Hippocampal formation (tissue), 2 donors: ENCODE results near the gene DNAJC3.
"Not testable (repeated sequence)": the region's sequence is repeated elsewhere in the genome, so short reads cannot be mapped to it uniquely, and the experiment has no call there.

ENCODE experiments used
- DNase-seq, 2 donors: peaks; one replicate each; lab custom pipeline; 2025; lab: John Stamatoyannopoulos, UW

Gene DNAJC3

DNA sequence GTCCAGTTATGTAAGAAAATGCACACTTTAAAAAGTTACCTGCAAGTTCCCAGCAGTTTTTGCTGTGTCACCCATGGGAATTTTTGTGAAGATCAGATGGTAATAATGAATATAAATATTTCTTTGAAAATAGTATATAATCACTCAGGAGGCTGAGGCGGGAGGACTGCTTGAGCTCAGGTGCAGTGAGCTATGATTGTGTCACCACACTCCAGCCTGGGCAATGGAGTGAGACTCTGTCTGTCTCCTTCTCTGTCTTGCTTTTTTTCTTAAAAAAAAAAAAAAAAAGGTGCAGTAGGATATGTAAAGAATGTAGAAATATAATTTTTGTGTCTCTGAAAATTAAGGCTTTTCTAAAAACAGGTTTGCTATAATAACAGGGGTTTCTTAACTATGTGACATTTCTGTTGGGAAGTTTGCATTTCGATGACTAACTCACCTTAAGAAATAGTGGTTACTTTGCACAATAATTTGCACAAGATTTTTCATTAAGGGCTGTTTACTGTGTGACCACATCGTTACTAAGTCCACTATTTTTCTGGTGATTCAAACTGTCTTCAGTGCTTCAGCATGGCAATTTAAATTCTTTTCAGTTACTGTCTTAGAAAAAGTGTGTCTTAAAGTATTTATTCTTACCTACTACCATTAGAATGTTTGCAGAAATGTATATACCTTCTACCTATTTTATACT is 37.3 kb downstream of the DNAJC3 start:
- DNase-seq = no peak

DNA sequence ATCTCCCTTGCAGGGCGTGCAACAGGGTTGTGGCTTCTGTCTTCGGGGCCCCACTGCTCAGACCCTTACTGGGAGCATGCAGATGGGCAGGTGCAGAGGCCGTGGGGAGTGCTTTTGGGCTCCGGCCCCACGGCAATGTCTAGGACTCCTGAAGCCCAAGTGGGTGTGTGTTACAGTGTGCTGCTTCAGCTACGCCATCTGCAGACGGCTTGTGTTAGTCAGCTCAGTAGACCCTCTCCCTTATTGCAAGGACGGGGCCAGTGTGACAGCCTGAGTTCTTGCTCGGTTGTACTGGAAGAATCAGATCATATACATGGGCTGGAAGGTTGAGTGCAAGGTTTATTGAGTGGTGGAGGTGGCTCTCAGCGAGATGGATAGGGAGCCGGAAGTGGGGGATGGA is 39.3 kb downstream of the DNAJC3 start:
- no peak for DNase-seq

DNA sequence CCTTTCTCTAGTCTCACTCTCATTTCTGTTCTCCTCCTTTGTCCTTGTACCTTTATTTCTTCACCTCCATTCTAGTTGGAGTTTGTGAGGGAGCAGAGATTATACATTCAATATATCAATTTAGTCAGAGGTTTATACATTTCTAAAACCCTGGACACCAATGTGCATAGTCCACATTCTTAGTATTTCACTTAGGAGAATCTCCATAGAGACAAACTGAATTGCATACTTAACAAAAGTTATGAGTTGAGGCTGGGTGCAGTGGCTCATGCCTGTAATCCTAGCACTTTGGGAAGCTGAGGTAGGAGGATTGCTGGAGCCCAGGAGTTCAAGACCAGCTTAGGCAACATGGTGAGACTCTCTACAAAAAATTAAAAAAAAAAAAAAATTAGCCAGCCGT is 45.3 kb downstream of the DNAJC3 start:
- no peak for DNase-seq

DNA sequence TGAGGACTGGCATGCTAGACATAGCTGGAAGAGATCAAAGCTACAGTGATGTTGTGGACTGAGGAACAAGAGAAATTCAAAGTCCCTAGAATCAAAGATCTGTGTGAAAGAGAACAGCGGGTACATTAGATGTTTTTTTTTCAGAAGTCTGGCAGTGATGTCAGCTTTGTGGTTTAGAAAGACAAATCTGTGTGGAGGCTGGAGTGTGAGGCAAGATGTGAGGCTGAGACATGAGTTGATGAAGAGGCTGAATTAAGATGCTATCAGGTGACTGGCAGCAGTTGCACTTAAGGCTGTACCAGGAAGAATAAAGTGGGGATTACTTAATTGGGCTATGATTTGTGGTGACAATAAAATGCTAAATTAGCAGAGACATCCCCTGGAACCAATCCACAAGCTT is 46.5 kb downstream of the DNAJC3 start:
- DNase-seq = no peak

DNA sequence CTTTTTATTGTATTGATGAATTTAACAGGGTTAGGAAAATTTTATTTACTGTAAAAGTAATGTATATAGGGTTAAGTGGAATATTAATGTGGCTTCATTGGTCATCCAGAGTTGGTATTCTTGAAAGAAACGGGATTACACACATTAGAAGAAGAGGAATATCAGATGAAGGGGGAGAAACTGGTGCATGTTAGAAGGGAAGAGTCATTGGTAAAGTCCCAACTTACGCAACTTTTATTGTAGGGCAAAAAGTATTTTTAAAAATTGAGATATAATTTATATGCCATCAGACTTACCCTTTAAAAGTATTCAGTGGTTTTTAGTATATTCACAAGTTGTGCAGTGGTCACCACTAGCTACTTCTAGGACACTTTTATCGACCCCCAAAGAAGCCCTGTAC is 47.3 kb downstream of the DNAJC3 start:
- no peak for DNase-seq

DNA sequence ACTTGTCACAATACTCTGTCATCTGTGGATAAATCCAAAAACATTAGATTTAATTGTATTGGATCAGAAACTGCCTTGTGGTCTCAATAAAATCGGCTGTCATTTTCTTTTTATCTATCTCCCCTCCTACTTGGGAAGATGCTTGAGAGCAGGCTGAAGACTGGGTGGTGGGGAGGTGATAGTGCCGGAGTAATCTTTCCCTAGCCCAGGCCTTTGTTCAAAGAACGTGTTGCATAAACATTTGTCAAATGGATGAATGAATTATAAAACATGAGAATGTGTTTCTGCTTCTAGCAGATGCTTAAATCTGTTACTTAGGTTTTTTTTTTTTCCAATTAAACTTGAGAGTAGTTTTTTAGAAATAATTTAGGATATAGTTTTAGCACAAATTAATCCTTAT is 49.9 kb downstream of the DNAJC3 start:
- DNase-seq = no peak

DNA sequence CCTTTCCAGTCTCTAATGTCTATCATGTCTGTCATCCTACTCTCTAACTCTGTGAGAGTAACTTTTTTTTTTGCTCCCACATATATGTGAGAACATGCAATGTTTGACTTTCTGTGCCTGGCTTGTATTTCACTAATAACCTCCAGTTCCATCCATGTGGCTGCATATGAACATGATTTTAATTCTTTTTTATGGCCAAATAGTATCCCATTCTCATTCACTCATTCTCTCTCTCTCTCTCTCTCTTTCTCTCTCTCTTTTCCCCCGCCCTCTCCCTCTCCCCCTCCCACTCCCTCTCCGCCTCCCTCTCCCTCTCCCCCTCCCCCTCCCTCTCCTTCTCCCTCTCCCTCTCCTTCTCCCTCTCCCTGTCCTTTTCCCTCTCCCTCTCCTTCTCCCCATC is 52.0 kb downstream of the DNAJC3 start:
- DNase-seq = no peak

DNA sequence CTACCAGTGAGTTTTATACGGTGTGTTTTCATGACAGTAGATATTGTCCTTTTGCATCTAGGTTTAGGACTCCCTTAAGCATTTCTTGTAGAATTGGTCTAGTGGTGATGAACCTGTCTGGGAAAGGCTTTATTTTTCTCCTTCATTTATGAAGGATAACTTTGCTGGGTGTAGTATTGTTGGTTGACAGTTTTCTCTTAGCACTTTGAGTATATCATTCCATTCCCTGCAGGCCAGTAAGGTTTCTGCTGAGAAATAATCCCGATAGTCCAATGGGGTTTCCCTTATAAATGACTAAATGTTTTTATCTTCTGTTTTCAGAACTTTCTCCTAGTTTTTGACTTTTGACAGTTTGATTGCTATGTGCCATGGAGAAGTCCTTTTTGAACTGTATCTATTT is 57.2 kb downstream of the DNAJC3 start:
- DNase-seq = no peak

DNA sequence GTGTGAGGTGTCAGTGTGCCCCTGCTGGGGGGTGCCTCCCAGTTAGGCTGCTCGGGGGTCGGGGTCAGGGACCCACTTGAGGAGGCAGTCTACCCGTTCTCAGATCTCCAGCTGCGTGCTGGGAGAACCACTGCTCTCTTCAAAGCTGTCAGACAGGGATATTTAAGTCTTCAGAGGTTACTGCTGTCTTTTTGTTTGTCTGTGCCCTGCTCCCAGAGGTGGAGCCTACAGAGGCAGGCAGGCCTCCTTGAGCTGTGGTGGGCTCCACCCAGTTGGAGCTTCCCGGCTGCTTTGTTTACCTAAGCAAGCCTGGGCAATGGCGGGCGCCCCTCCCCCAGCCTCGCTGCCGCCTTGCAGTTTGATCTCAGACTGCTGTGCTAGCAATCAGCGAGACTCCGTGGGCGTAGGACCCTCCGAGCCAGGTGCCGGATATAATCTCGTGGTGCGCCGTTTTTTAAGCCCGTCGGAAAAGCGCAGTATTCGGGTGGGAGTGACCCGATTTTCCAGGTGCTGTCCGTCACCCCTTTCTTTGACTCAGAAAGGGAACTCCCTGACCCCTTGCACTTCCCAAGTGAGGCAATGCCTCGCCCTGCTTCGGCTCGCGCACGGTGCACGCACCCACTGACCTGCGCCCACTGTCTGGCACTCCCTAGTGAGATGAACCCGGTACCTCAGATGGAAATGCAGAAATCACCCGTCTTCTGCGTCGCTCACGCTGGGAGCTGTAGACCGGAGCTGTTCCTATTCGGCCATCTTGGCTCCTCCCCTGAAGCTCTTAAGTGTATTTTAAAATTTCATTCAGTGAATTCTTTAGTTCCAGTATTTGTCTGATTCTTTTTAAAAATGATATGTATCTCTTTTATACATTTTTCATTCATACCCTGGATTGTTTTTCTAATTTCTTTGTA is 63.4 kb downstream of the DNAJC3 start:
- not testable (repeated sequence) for DNase-seq

DNA sequence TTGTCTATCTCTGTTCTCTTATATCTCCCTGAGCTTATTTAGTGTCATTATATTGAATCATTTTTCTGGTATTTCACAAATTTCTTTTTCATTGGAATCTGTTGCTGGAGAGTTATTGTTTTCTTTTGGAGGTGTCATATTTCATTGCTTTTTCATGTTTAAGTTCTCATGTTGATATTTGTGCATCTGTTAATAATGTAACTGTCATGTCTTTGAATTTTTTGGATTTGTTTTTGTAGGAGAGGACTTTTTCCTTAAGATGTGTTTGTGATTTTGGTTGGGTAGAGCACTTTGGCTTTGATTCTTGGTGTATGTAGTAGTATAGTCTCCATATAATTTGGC is 64.0 kb downstream of the DNAJC3 start:
- DNase-seq = no peak

DNA sequence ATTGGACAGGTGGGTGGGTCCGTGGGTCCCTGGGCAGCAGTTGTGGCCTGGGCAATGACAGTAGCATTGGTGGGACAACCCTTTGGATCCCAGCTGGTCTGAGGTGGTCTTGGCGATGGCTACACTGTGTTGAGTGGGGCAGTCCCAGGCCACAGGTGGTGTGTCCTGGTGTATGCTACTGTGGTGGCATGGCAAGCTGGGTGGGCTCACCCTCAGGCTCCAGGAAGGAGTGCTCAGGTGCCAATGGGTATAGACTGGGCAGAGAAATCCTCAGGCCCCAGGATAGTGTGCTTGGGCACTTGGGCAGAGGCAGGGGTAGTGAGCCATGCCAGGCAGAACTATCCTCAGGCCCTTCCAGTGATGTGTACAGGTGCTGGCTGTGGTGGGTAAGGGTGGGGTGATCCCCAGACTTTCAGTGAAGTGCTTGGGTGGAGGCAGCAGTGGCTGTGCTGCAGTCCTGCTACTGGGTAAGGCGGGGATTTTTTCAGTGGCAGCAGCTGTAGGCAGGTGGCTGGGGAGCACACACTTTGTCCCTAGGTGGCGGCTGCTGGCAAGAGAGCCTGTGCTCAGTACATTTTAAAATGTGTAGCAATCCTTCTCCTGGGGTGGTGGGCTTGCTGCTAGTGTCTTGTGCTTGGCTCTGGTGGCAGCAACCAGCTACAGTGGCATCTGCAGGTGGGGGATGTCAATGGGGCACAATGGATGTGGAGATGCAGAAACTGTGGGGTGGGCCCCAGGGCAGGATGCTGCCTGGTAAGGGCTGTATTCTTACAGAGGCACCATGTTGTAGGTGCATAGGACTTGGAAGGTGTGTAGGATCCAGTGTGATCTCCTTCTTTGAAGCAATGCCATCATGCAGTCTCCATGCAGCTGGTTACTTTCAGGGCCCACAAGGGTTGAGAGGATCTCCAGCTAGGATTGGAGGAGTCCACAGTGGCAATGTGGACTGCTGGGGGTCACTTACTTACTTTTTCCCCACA is 64.9 kb downstream of the DNAJC3 start:
- no peak for DNase-seq

DNA sequence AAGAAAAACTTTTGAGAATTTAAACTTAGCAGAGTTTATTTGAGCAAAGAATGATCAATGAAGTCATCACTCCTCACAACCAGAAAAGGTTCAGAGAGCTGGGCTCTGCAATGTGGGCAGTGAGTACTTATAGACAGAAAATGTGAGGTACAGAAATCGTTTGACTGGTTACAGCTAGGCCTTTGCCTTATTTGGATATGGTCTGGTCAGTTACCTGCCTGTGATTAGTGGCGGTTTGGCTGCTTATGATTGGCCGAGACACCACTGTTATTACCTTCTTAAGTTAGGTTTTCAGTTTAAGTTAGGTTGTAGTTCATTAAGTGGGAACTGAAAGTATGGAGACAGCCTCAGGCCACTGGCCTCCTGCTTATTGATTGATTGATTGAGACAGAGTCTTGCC is 66.3 kb downstream of the DNAJC3 start:
- DNase-seq = no peak

DNA sequence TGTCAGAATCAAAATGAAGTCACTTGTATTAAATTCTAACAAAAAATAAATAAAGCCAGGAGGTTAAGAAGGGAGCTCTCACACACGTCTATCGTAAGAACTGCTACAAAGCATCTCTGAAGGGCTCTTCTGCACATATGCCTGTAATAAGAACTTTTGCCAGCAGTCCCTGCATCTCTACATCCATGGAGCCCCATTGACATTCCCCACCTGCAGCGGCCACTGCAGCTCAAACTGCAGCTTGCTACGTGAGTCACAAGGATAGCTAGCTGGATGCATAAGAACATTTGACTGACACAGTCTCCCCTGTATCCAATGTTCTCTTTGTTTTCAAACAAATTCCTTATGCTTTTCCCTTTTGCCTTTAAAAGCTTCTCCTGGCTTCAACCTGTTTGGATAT is 68.3 kb downstream of the DNAJC3 start:
- no peak for DNase-seq

DNA sequence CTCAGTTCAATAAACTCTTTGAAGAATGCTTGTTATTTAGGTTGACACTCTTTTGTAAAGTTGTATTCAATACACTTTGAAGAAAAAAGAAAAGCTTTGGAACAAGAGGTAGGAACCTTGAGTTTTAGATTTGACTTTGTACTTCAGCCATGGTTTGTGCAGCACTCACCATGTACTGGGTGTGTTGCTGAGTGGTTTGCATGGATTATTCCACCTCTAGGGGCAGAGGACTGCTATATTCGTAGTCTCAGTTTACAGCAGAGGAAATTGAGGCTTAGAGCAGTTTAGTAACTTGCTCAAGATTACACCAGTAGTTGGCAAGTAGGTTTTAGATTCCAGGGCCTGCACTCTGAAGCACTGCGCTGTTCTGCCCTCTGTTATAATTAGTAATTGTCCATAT is 68.8 kb downstream of the DNAJC3 start:
- no peak for DNase-seq

DNA sequence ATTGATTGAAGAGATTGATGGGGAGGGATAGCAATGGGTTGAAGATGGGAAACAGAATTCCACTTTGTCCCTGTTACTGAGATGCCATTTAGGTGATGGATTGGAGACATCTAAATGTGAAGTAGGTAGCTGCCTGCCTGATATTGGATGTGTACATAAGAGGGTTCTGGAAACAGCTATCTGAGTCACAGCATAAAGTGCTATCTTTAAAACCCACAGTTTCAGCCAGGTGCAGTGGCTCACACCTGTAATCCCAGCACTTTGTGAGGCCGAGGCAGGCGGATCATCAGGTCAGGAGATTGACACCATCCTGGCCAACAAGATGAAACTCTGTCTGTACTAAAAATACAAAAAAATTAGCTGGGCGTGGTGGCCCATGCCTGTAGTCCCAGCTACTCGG is 72.6 kb downstream of the DNAJC3 start:
- DNase-seq = no peak

DNA sequence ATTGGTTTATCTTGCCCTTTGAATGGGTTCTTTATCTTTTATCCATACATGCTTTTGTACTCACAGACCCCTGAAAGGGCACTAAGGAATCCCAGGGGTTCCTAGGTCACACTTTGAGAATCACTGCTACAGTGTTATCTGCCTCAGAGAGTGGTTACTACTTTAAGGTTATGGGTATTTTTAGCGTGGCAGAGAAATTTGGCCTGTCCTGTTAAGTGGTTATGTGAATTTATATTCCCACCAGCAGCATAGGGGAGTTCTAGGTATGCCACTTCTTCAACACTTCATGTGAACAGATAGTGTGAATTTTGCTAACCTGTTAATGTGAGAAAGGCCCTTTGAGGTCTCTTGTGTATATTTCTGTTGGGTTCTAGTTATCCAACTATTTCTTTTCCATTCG is 75.7 kb downstream of the DNAJC3 start:
- DNase-seq = no peak

DNA sequence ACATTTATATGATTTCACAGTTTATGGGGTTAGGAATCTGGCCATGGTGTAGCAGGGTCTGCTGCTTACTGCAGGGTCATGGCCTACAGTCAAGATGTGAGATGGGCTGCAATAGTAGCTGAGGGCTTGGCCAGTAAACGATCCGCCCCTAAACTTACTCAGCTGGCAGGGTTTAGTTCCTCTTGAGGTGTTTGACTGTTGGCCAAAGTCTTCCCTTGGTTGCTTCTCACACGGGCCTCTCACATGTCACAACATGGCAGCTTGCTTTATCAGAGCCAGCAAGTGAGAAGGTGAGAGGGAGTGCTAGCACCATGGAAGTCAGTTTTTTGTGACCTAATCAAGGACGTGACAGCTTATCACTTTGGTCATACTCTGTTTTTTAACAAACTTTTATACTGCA is 77.1 kb downstream of the DNAJC3 start:
- DNase-seq = no peak

DNA sequence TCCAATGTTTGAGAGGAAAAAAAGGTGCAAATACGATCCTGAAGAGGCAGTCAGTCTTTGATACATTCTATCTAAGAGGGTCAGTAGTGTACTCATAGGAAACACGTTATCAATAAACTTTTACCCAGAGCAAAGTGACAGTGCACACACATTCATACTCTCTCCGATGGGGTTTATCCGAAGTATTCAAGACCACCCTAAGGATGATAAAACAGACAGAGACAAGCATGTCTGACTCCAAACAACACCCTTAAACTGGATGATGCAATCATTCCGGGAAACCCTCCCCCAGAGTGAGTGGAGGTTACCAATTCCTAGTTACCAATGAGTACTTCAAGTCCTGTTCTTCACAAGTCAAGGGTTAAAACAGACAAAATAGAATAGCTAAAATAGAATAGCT is 79.1 kb downstream of the DNAJC3 start:
- no peak for DNase-seq

DNA sequence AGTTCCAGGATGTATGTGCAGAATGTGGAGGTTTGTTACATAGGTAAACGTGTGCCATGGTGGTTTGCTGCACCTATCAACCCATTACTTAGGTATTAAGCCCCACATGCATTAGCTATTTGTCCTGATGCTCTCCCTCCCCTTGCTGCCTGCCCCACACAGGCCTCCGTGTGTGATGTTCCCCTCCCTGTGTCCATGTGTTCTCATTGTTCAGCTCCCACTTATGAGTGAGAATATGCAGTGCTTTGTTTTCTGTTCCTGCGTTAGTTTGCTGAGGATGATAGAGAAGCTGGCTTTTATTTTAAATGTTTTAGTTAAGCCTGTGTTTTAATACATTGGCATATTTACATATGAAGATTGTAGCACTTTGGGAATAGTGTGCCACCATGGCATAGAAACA is 85.7 kb downstream of the DNAJC3 start:
- not testable (repeated sequence) for DNase-seq

DNA sequence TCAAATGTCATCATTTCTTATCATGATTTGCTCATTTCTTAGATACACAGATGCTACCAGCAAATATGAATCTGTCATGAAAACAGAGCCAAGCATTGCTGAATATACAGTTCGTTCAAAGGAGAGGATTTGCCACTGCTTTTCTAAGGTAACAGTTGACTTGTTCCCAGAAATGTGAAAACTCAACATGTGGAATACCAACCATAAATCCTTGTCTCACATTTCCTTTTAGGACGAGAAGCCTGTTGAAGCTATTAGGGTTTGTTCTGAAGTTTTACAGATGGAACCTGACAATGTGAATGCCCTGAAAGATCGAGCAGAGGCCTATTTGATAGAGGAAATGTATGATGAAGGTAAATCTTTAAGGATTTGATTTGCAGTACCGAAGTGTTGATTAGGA is 86.7 kb downstream of the DNAJC3 start:
- DNase-seq = no peak

DNA sequence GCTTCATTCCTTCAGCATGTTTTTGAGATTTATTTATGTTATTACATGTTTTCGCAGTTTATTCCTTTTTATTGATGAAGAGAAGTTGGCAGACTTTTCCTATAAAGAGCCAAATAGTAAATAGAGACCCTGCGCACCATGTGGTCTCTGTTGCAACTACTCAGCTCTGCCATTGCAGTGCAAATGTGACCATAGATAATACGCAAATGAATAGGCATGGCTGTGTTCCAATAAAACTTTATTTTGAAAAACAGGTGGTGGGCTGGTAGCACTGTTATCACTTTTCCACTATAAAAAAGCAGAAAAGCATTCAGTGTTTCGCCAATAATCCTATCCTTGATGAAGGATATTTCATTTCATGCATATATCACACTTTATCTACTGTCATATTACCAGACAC is 95.0 kb downstream of the DNAJC3 start:
- DNase-seq = no peak

DNA sequence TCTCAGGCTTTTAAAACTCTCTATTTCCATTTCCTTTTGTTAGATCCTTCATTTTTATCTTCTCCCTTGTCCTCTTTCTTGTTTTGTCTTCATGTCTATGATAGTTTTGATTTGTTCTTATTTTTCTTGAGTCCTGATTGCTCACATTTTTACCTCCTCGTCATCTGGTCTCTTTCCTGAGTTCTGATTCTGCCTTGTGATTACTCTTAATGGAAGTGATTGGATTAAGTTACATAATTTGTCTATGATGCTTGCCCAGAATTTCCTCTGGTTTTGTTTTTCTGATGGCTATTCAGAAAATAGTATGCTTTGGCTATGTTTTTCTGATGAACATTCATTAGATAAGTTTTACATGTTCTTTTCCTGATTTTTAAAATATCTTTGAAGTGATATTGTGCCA is 102.6 kb downstream of the DNAJC3 start:
- DNase-seq = no peak
